GM12891 (cell line): ENCODE data around the gene DIP2C.

Experiments
- DNase-seq: peaks from one replicate; pipeline ENCODE4 v3.0.0; 2011; ENCODE audit warnings: low spot score; ENCODE audit not compliant: insufficient read length
- FAIRE-seq: peaks from 2 replicates; lab custom pipeline; 2011; peaks lifted over from hg19 to GRCh38; lab: Jason Lieb, UNC
- PAX5 ChIP-seq: IDR thresholded peaks from 2 replicates; pipeline ENCODE4 v1.6.1; 2011; ENCODE audit warnings: low read length, moderate library complexity, mild to moderate bottlenecking; ENCODE audit not compliant: insufficient read depth, severe bottlenecking
- POLR2A ChIP-seq: IDR thresholded peaks from 2 replicates; pipeline ENCODE4 v1.6.1; 2011; ENCODE audit warnings: low read depth, low read length, control low read depth
- POLR2AphosphoS5 ChIP-seq: IDR thresholded peaks from 2 replicates; pipeline ENCODE4 v1.6.1; 2011; ENCODE audit warnings: low read depth, low read length, control low read depth
- POU2F2 ChIP-seq: IDR thresholded peaks from 2 replicates; pipeline ENCODE4 v1.6.1; 2011; ENCODE audit warnings: low read depth, mild to moderate bottlenecking, control low read depth, low read length, moderate library complexity
- SPI1 ChIP-seq: IDR thresholded peaks from 2 replicates; pipeline ENCODE4 v1.6.1; 2011; ENCODE audit warnings: low read depth, low read length, control low read depth
- TAF1 ChIP-seq: IDR thresholded peaks from 2 replicates; pipeline ENCODE4 v1.6.1; 2011; ENCODE audit warnings: low read depth, low read length, control low read depth

Gene DIP2C

GRCh38 chr10:531541-531940, 157.9 kb downstream of the DIP2C start:
- FAIRE-seq, result no peak
- TF ChIP-seq POU2F2, result no peak
- no peak for TF ChIP-seq POLR2A
- TF ChIP-seq POLR2AphosphoS5, result no peak
- TF ChIP-seq PAX5, result no peak
- DNase-seq, result no peak

GRCh38 chr10:530717-531116, 158.8 kb downstream of the DIP2C start:
- no peak for TF ChIP-seq POLR2A
- TF ChIP-seq POU2F2, result no peak
- no peak for TF ChIP-seq TAF1
- no peak for TF ChIP-seq SPI1
- TF ChIP-seq POLR2AphosphoS5, result no peak
- TF ChIP-seq PAX5, result no peak
- FAIRE-seq, result no peak
- no peak for DNase-seq

- no peak for TF ChIP-seq TAF1
- no peak for TF ChIP-seq POU2F2
- TF ChIP-seq SPI1, result no peak
- TF ChIP-seq PAX5, result no peak
- TF ChIP-seq POLR2A, result no peak
- no peak for TF ChIP-seq POLR2AphosphoS5
- DNase-seq (no peak), FAIRE-seq (no peak)
Measured at GRCh38 chr10:529468-530230, 159.8 kb downstream of the DIP2C start.

GRCh38 chr10:528173-529165, 161.0 kb downstream of the DIP2C start:
- no peak for TF ChIP-seq TAF1
- TF ChIP-seq POLR2AphosphoS5, result no peak
- no peak for TF ChIP-seq POLR2A
- TF ChIP-seq SPI1, result no peak
- TF ChIP-seq PAX5, result no peak
- no peak for FAIRE-seq
- no peak for DNase-seq

GRCh38 chr10:527416-527815, 162.1 kb downstream of the DIP2C start:
- TF ChIP-seq POU2F2 (no peak), POLR2A (no peak), POLR2AphosphoS5 (no peak), SPI1 (no peak), PAX5 (no peak), TAF1 (no peak)
- DNase-seq (no peak), FAIRE-seq (no peak)

DNA sequence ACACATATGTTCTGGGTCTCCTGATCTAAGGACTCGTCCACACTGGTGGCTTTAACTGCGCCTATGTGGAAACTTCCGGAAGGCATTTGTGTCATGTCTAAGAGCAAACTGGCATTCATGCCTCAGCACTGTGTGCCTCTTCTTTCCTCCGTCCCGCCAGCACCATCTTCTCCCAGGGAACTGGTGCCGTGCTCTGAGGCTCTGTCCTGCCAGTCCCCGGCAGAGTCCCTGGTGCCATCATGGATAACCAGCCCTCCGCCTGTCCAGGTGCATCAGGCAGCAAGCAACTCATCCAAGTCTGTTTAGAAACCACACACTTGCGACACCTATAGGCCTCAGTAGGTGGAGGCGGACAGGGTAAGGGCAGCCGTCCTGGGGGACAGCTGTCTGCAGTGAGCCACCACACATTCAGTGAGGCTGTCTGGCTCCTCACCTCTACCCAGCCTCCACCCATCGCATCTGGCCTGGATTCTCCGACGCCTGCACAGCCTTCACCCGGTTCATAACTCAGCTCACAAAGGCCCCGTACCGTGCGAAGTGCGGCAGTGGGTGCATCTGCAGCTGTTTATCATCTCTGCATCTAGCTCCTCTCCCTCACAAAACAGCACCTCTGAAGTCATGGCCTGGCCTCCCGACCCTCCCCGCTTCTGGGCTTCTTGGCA, 162.7 kb downstream of the DIP2C start:
- no peak for DNase-seq
- peak; percentile 20 for FAIRE-seq
- no peak for TF ChIP-seq POLR2AphosphoS5

- TF ChIP-seq POU2F2, result no peak
- TF ChIP-seq POLR2AphosphoS5, result no peak
- no peak for TF ChIP-seq TAF1
- no peak for TF ChIP-seq SPI1
- FAIRE-seq (no peak), DNase-seq (no peak)
Measured at GRCh38 chr10:525565-526315, 163.7 kb downstream of the DIP2C start.

GRCh38 chr10:523925-524324, 165.5 kb downstream of the DIP2C start:
- no peak for FAIRE-seq
- DNase-seq, result no peak
- no peak for TF ChIP-seq SPI1
- no peak for TF ChIP-seq POLR2AphosphoS5
- TF ChIP-seq PAX5, result no peak
- no peak for TF ChIP-seq TAF1
- TF ChIP-seq POLR2A, result no peak
- TF ChIP-seq POU2F2, result no peak

DNA sequence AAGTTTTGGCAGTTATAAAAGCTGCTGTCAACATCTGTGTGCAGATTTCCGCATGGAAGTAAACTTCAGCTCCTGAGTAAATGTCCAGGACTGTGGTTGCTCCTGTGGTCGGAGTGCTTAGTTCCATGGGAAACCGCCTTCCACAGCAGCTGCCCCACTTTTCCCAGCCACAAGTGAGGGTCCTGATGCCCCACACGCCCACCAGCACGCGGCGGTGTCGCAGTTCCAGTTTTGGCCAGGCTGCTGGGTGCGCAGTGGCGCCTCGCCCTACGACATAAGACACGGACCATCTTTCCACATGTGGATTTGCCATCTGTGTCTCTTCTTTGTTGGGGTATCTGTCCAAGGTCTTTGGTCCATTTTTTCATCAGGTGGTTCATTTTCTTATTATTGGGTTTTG, 167.1 kb downstream of the DIP2C start:
- DNase-seq (no peak), FAIRE-seq (no peak)
- no peak for TF ChIP-seq PAX5
- no peak for TF ChIP-seq POLR2A
- TF ChIP-seq POU2F2, result no peak
- no peak for TF ChIP-seq POLR2AphosphoS5
- TF ChIP-seq SPI1, result no peak
- TF ChIP-seq TAF1, result no peak
